Brain microvascular endothelial cell (primary cell): ENCODE data around the gene ARFRP1.
A peak's percentile ranks its signal among the peaks of the same experiment; 100 is the strongest.

Experiments
- DNase-seq: peaks from one replicate; pipeline ENCODE4 v3.0.0-alpha.2; 2020
- H3K27ac ChIP-seq: fragments of 250-450 bp; sonication (Bioruptor Pico); 2 replicates; pipeline ENCODE4 v1.5.1; 2020; ENCODE audit warnings: mild to moderate bottlenecking, moderate library complexity
- H3K27me3 ChIP-seq: fragments of 250-450 bp; sonication (Bioruptor Pico); replicated peaks from 2 replicates; pipeline ENCODE4 v1.5.1; 2020; ENCODE audit warnings: mild to moderate bottlenecking
- H3K36me3 ChIP-seq: fragments of 250-450 bp; sonication (Bioruptor Pico); replicated peaks from 2 replicates; pipeline ENCODE4 v1.5.1; 2020; ENCODE audit warnings: mild to moderate bottlenecking
- H3K4me3 ChIP-seq: 2 replicates; pipeline ENCODE4 v1.5.1; 2011; ENCODE audit warnings: low read depth, mild to moderate bottlenecking, control low read depth, low read length, moderate library complexity
- CTCF ChIP-seq: IDR thresholded peaks from 2 replicates; pipeline ENCODE4 v1.5.1; 2011; ENCODE audit warnings: low read depth, mild to moderate bottlenecking, moderate library complexity, low read length, control low read depth, inconsistent platforms; ENCODE audit errors: missing control alignments
- in situ Hi-C: cut with HindIII; loops from 2 replicates; pipeline ENCODE4 v1.10.0; 2017; ENCODE audit warnings: low sequenced_read_pairs, low pct_ligation_motif_present

ARFRP1 gene

GRCh38 chr20:63696628-63697356, 11.0 kb downstream of the ARFRP1 start, which contains the start of gene TNFRSF6B:
Gene TNFRSF6B (plus strand): TSS chr20:63696652. CDS start chr20:63696768, 116 bp downstream.
- peaks cover 3% of the 10 kb centered on the region for H3K36me3 ChIP-seq
- H3K27me3 ChIP-seq, result no peaks in the 10 kb centered on the region
- H3K27ac ChIP-seq, result peak within 1 kb of the TSS; percentile 12
- DNase-seq, result no peak
- peak within 1 kb of the TSS; percentile 63 for H3K4me3 ChIP-seq
- in situ Hi-C loops, result loop anchor here (25.0 kb wide), 1 partner anchor 109 kb away; no protein-coding TSS in a partner anchor
- no peak for TF ChIP-seq CTCF

- no peak for TF ChIP-seq CTCF
- in situ Hi-C loops, result loop anchor here (25.0 kb wide), 1 partner anchor 109 kb away; no protein-coding TSS in a partner anchor
- Histone ChIP-seq H3K27me3 (no peaks in the 10 kb centered on the region), H3K4me3 (peak overlapping the region; percentile 63), H3K27ac (no peak overlapping the region), H3K36me3 (peaks cover 3% of the 10 kb centered on the region)
- no peak for DNase-seq
These were observed 11.5 kb downstream of the ARFRP1 start for GRCh38 chr20:63696306-63696627.

- TF ChIP-seq CTCF, result no peak
- no peak overlapping the region for H3K27ac ChIP-seq
- no peak overlapping the region for H3K4me3 ChIP-seq
- no peak for DNase-seq
- no peaks in the 10 kb centered on the region for H3K27me3 ChIP-seq
- H3K36me3 ChIP-seq, result peaks cover 3% of the 10 kb centered on the region
- in situ Hi-C loops, result loop anchor here (25.0 kb wide), 1 partner anchor 108 kb away; no protein-coding TSS in a partner anchor
These were observed 12.1 kb downstream of the ARFRP1 start for GRCh38 chr20:63695424-63696305.

- DNase-seq, result no peak
- in situ Hi-C loops, result loop anchor here (25.0 kb wide), 1 partner anchor 108 kb away; no protein-coding TSS in a partner anchor
- Histone ChIP-seq H3K4me3 (no peak overlapping the region), H3K27me3 (no peaks in the 10 kb centered on the region), H3K27ac (no peak overlapping the region), H3K36me3 (no peaks in the 10 kb centered on the region)
- TF ChIP-seq CTCF, result no peak
These were observed 13.0 kb downstream of the ARFRP1 start for GRCh38 chr20:63694584-63695423.

GRCh38 chr20:63693733-63694583, 13.8 kb downstream of the ARFRP1 start:
- TF ChIP-seq CTCF, result no peak
- in situ Hi-C loops, result loop anchor here (25.0 kb wide), 1 partner anchor 107 kb away; no protein-coding TSS in a partner anchor

More at GRCh38 chr20:63693733-63694583, 13.8 kb downstream of the ARFRP1 start:
- Histone ChIP-seq H3K27ac (no peak overlapping the region), H3K4me3 (no peak overlapping the region), H3K27me3 (no peaks in the 10 kb centered on the region), H3K36me3 (no peaks in the 10 kb centered on the region)
- no peak for DNase-seq
